SU-DHL-6 (cell line): ENCODE results near the gene KPNA3.

Experiments
- H2AFZ ChIP-seq: fragments of 200-600 bp; sonication (generic); 2 replicates; pipeline ENCODE4 v1.6.1; 2014; ENCODE audit warnings: low read depth, mild to moderate bottlenecking, moderate library complexity, mixed read lengths, antibody characterized with exemption, low read length; ENCODE audit not compliant: severe bottlenecking
- H3F3A ChIP-seq: fragments of 200-600 bp; shearing (Covaris generic); 2 replicates; pipeline ENCODE4 v1.6.0; 2016; ENCODE audit warnings: antibody characterized with exemption, mild to moderate bottlenecking; ENCODE audit not compliant: insufficient read depth
- H3K27ac ChIP-seq: fragments of 200-600 bp; sonication (generic); 2 replicates; pipeline ENCODE4 v1.5.1; 2016; ENCODE audit warnings: low read depth, mild to moderate bottlenecking, low read length, moderate library complexity, mixed read lengths
- H3K27me3 ChIP-seq: fragments of 200-600 bp; sonication (generic), shearing (Covaris generic); 2 replicates; pipeline ENCODE4 v1.6.0; 2014; ENCODE audit warnings: mild to moderate bottlenecking, low read length
- H3K36me3 ChIP-seq: fragments of 200-600 bp; sonication (generic); 2 replicates; pipeline ENCODE4 v1.6.1; 2014; ENCODE audit warnings: mild to moderate bottlenecking, low read length, mixed read lengths
- H3K4me2 ChIP-seq: fragments of 300-600, 200-600 bp; shearing (Covaris generic), sonication (generic); 2 replicates; pipeline ENCODE4 v1.6.0; 2014; ENCODE audit warnings: low read length, low read depth, mild to moderate bottlenecking; ENCODE audit not compliant: poor library complexity, severe bottlenecking
- H3K4me3 ChIP-seq: fragments of 200-600 bp; sonication (generic); 2 replicates; pipeline ENCODE4 v1.5.1; 2014; ENCODE audit warnings: antibody characterized with exemption, low read length, mild to moderate bottlenecking, mixed read lengths; ENCODE audit not compliant: insufficient read depth, poor library complexity, severe bottlenecking
- H3K79me2 ChIP-seq: fragments of 200-600 bp; sonication (generic); 2 replicates; pipeline ENCODE4 v1.6.1; 2014; ENCODE audit warnings: mild to moderate bottlenecking, low read length, moderate library complexity; ENCODE audit not compliant: insufficient read depth
- H3K9ac ChIP-seq: fragments of 200-600 bp; sonication (generic); 2 replicates; pipeline ENCODE4 v1.7.0; 2014; ENCODE audit warnings: mild to moderate bottlenecking, low read length
- H3K9me2 ChIP-seq: fragments of 200-600 bp; sonication (generic); replicated peaks from 2 replicates; pipeline ENCODE4 v1.6.1; 2014; ENCODE audit warnings: low read length; ENCODE audit not compliant: insufficient read depth
- H3K9me3 ChIP-seq: fragments of 200-600 bp; sonication (generic); 2 replicates; pipeline ENCODE4 v1.6.1; 2014; ENCODE audit warnings: low read length, mixed read lengths; ENCODE audit not compliant: insufficient read depth
- H4K20me1 ChIP-seq: fragments of 200-600 bp; sonication (generic); 2 replicates; pipeline ENCODE4 v1.6.1; 2014; ENCODE audit warnings: low read depth, mild to moderate bottlenecking, antibody characterized with exemption, low read length, moderate library complexity, mixed read lengths
- CTCF ChIP-seq: fragments of 200-600 bp; sonication (generic); IDR thresholded peaks from one replicate; pipeline ENCODE4 v1.5.1; 2017; ENCODE audit warnings: antibody characterized with exemption, mild to moderate bottlenecking, low read length, moderate library complexity; ENCODE audit not compliant: insufficient read depth, poor library complexity, severe bottlenecking
- EZH2phosphoT487 ChIP-seq: fragments of 200-600 bp; sonication (generic), shearing (Covaris generic); conservative IDR thresholded peaks from 2 replicates; pipeline ENCODE4 v1.6.1; 2018; ENCODE audit warnings: mild to moderate bottlenecking, antibody characterized with exemption, low read length, moderate library complexity, mixed read lengths

Gene KPNA3

DNA sequence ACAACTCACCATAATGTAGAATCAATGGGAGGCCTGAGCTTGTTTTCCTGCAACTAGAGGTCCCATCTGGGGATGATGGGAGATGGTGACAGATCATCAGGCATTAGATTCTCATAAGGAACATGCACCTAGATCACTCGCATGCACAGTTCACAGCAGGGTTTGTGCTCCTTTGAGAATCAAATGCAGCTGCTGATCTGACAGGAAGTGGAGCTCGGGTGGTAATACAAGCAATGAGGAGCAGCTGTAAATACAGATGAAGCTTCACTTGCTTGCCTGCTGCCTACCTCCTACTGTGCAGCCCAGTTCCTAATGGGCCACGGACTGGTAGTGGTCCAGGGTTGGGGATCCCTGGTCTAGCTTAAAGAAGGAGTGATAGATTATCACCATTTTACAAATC is 33.0 kb downstream of the KPNA3 start:
- Histone ChIP-seq H3F3A (0 out of 2 replicates have a peak, but pooled peaks cover 4% of the 10 kb centered on the region), H4K20me1 (peaks cover 18% of the 10 kb centered on the region), H3K9me3 (no peaks in the 10 kb centered on the region), H2AFZ (no peak overlapping the region), H3K9me2 (no peaks in the 10 kb centered on the region), H3K27me3 (no peaks in the 10 kb centered on the region), H3K79me2 (peaks cover 80% of the 10 kb centered on the region), H3K27ac (no peak overlapping the region), H3K36me3 (0 out of 2 replicates have a peak, but pooled peaks cover 5% of the 10 kb centered on the region), H3K4me3 (no peak overlapping the region), H3K9ac (no peak overlapping the region), H3K4me2 (no peak overlapping the region)
- no peak for TF ChIP-seq EZH2phosphoT487
- TF ChIP-seq CTCF = no peak

DNA sequence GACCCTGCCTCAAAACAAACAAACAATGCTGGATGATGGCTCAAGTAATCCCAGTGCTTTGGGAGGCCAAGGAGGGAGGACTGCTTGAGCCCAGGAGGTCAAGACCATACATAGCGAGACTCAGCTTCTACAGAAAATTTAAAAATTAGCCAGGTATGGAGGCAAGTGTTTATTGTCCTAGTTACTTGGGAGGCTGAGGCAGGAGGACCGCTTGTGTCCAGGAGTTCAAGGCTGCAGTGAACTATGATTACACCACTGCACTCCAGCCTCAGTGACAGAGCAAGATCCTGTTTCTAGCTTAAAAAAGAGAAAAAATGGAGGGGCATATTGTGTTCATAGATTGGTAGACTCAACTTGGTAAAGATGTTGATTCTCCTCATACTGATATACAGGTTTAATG is 36.2 kb downstream of the KPNA3 start:
- Histone ChIP-seq H3K27ac (no peak overlapping the region), H4K20me1 (peaks cover 18% of the 10 kb centered on the region), H3K4me3 (no peak overlapping the region), H3K4me2 (no peak overlapping the region), H3K27me3 (no peaks in the 10 kb centered on the region), H2AFZ (no peak overlapping the region), H3K9me3 (no peaks in the 10 kb centered on the region), H3K9me2 (no peaks in the 10 kb centered on the region), H3K79me2 (peaks cover 96% of the 10 kb centered on the region), H3K9ac (no peak overlapping the region), H3F3A (0 out of 2 replicates have a peak, but pooled peaks cover 4% of the 10 kb centered on the region), H3K36me3 (no peaks in the 10 kb centered on the region)
- TF ChIP-seq EZH2phosphoT487 (no peak), CTCF (no peak)

GRCh38 chr13:49754146-49754545 is 38.3 kb downstream of the KPNA3 start:
- H3K79me2 ChIP-seq = peaks cover 100% of the 10 kb centered on the region
- no peak overlapping the region for H3K4me2 ChIP-seq
- H3K9me3 ChIP-seq = no peaks in the 10 kb centered on the region
- no peak for TF ChIP-seq EZH2phosphoT487
- TF ChIP-seq CTCF = no peak
- H3K36me3 ChIP-seq = no peaks in the 10 kb centered on the region
- H3K27me3 ChIP-seq = no peaks in the 10 kb centered on the region
- H3K27ac ChIP-seq = no peak overlapping the region
- no peak overlapping the region for H3K4me3 ChIP-seq
- no peak overlapping the region for H3K9ac ChIP-seq
- 0 out of 2 replicates have a peak, but pooled peaks cover 4% of the 10 kb centered on the region for H3F3A ChIP-seq
- H3K9me2 ChIP-seq = no peaks in the 10 kb centered on the region
- peaks cover 18% of the 10 kb centered on the region for H4K20me1 ChIP-seq
- H2AFZ ChIP-seq = no peak overlapping the region
